ENCODE measurements around the gene KCNJ5.
"Not testable (repeated sequence)": the region's sequence is repeated elsewhere in the genome, so short reads cannot be mapped to it uniquely, and the experiment has no call there.

KCNJ5 gene

GRCh38 chr11:128914216-128915148 lies 23.3 kb downstream of the KCNJ5 start:
- DNase-seq: no peak

- DNase-seq: no peak
These were observed 24.0 kb downstream of the KCNJ5 start for GRCh38 chr11:128915149-128915521.

DNA sequence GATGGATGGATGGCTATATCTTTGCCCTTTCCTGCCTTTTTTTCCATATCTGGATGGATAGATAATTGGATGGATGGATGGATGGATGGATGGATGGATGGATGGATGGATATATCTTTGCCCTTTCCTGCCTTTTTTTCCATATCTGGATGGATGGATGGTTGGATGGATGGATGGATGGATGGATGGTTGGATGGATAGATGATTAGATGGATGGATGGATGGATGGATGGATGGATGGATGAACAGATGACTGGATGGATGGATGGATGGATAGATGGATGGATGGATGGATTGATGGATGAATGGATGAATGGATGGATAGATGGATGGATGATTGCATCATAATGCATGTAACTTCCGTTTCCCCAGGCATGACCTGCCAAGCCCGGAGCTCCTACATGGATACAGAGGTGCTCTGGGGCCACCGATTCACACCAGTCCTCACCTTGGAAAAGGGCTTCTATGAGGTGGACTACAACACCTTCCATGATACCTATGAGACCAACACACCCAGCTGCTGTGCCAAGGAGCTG lies 24.9 kb downstream of the KCNJ5 start:
- DNase-seq: no peak

DNA sequence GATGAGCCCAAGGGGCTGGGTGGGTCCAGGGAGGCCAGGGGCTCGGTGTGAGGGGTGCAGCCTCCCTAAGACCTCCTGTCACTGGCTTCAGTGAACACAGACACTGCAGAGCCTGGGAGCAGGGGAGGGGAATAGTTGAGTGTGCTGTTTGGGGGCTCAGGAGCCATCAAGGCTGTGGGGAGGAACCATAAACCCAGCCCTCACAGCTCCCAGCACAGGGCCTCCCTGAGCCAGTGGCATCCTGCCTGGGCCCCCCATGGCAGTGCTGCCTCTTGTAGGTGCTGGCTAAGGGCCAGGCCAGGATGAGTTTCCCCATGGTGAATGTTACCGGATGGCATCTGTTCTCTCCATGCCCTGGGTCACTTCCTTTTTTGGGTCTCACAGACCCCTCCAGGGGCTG lies 25.5 kb downstream of the KCNJ5 start:
- no peak for DNase-seq

DNA sequence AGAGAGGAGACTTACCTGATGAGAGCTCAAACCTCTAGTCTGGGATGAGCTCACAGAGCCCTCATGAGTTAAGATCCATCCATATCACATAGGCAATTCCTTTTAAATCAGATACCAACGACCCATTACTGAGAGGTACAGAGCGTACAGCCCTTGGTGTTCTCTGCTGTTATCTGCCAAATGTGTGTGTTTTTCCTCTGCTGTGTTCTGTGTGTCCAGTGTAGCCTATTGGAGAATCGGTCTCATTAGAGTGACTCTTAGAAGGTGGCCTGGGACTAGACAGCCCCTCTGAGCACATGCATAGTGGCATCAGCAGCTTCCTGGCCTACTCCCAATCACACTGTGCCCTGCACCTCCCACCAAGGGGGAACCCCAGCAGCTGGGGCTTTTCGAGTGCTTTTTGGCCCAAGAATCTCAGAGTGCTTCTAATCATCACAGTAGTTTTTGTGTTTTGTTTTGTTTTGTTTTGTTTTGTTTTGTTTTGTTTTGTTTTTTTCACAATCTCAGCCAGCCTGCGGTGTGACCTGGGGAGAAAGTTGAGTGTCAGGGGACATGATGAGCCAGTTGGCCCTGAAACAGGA lies 26.1 kb downstream of the KCNJ5 start:
- DNase-seq: no peak

DNA sequence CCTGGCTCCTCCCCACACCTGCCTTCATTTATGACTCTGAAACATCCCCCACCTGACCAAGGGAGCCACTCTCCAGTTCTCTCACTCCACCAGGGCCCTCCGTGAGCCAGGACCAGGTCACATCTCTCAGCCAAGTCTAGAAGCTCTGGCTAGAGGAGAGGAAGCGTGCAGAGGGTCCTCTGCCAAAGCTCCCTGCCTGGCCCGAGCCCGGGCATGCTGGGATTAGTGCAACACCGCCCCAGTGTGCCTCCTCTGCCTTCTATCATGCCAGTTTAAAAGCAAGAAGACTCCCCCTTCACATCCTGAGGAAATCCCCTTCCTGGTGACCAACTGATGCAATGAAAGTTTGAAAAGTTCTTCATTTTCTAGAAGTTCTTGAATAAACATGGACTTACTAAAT lies 28.1 kb downstream of the KCNJ5 start:
- no peak for DNase-seq

DNA sequence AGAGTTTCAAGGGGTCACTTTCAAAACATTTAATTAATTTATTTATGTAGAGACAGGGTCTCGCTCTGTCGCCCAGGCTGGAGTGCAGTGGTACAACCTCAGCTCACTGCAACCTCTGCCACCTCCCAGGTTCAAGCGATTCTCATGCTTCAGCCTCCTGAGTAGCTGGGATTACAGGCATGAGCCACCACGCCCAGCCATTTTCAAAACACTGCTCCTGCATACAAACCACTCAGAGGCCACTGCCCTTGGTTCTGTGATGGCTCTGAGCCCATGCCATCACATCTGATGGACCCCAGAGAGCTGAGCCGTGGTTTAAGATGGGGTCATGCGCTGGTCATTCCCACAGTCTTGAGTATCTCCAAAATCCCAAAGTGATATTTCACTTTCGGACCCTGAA lies 28.5 kb downstream of the KCNJ5 start:
- not testable (repeated sequence) for DNase-seq

DNA sequence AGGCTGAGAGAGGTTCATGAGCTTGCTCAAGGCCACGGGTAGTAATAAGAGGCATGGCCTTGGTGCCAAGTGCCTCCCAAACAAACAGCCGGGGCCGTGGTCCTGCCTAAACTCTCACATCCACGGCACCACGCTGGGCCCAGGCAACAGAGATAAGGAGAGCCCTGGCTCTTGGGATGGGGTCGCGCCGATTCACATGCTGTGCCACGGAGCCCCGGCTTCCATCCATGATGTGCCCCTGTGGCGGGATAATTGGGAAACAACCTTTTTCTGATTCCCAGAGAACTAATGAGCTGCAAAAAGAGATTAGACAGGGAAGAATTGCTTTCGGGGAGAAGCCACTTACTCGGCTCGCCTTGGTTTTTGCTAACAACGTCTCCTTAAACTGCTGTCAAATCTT lies 29.5 kb downstream of the KCNJ5 start:
- DNase-seq: no peak

GRCh38 chr11:128921793-128922192 lies 30.6 kb downstream of the KCNJ5 start:
- DNase-seq: no peak

GRCh38 chr11:128924104-128924503 lies 32.9 kb downstream of the KCNJ5 start:
- DNase-seq: no peak

- no peak for DNase-seq
These were observed 33.5 kb downstream of the KCNJ5 start for GRCh38 chr11:128924510-128925249.

- no peak for DNase-seq
These were observed 34.1 kb downstream of the KCNJ5 start for GRCh38 chr11:128925250-128925600.

DNA sequence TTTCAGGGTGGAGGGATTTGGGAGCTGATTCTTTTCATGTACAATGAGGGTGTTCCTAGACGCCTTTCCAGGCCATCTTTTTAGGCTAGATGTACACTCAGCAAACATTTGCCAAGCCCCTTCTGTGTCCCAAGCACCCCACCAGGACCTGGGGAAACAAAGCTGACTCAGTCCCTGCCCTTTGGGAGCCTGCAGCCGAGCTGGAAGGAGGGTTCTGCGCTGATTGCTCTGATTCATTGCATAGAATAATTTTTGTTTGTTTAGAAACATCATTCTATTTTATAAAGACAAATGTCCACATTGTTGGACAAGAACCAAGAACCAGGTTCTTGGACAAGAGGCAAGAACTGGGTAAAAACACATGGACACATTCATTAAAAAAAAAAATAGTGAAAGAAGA lies 34.8 kb downstream of the KCNJ5 start:
- no peak for DNase-seq

- no peak for DNase-seq
These were observed 35.4 kb downstream of the KCNJ5 start for GRCh38 chr11:128926437-128927107.

GRCh38 chr11:128927108-128927461 lies 35.9 kb downstream of the KCNJ5 start:
- DNase-seq: no peak

DNA sequence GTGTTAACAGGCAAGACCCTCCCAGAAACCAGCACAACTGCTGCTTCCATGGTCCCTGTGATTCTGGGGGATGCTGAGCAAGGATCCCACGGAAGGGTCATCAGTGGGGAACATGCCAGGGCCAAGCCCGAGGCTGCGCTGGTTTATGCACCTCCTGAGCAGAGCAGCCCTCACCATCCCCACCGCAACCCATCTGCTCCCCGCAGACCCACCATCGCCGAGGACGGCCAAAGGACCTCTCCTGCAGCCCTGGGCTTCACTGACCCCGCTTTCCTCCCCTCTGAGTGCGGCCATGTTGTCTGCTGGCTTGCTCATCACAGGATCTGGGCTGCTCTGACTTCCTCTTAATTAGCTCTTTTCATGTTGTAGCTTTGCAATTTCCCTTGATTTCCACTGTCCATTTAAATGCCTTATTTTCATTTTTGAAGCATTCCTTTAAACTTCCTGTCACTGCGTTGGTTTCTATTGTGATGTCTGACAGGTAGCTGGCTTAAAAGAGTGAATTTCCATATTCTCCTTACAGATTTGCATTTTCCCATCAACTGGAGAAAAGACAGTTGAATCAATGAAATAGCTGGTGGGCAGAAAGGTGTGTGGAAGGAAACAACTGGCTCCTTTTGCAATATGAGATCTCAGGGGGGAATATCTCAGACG lies 36.7 kb downstream of the KCNJ5 start:
- DNase-seq: no peak

DNA sequence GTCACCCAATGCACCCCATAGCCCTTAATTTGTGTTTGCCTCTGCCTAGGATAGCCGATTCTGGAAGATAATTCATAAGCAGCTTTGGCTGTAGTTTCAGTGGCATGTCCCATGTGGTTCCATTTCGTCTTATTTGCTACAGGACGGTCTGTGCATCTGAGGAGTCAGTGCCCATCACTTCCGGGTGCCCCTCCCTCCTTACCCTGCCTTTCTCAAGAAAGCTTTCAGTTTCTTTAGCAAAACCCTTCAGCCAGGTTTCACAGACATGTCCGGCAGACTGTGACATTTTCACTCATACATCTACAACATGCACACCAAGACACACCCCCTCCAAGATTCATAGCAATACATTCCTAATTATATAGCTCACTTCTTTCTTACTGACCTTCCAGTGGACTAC lies 37.2 kb downstream of the KCNJ5 start:
- DNase-seq: no peak

DNA sequence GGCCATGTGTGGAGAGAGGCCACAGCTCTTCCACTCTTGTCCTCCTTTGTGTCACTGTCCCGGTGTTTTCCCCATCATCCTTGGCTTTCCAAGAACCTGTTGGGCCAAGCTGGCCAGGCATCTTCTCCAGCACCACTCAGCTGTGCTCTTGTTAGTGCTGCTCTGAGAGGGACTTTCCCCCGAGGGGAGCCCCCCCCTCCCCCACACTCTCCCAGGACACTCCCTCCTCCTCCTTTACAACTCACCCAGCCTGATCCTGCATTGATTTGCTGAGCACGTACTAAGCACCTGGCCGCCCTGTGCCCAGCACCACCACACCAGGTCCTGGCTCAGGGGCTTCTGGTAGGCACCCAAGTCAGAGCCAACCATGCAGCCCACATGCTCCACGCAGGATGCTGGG lies 38.3 kb downstream of the KCNJ5 start:
- no peak for DNase-seq

DNA sequence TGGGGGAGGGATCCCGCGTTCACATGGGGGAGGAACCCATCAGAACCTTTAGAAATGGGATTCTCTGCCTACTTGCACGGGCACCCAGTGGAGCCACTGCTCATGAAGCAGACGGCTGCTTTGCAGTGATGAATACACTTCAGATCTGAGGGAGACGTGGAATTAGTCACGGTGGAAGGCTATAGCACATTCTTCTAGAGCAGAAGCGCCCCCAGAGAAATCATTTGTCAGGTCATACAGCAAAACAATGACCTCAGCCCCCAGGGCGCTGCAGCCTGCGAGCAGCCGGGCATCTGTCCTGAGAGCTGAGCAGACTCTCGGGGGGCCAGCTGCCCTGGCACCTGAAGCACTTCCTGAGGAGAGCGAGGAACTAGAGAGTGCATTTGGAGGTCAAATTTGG lies 38.8 kb downstream of the KCNJ5 start:
- no peak for DNase-seq

GRCh38 chr11:128931066-128931465 lies 39.9 kb downstream of the KCNJ5 start:
- DNase-seq: no peak

DNA sequence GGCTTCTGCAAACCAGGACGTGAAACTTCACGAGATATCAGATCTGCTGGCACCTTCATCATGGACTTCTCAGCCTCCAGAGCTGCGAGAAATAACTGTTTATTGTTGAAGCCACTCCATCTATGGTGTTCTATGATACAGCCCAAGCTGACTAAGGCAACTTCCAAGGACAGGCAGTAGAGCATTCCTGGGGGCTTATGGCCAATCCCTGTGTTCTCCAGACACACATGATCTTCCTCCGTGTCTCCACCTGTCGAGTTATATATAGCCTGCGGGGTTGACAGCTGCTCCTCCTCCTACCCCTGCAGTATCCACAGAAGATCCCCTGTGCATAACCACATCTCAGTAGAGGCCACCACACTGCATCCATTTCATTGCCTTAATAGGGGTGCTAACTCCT lies 40.5 kb downstream of the KCNJ5 start:
- no peak for DNase-seq

DNA sequence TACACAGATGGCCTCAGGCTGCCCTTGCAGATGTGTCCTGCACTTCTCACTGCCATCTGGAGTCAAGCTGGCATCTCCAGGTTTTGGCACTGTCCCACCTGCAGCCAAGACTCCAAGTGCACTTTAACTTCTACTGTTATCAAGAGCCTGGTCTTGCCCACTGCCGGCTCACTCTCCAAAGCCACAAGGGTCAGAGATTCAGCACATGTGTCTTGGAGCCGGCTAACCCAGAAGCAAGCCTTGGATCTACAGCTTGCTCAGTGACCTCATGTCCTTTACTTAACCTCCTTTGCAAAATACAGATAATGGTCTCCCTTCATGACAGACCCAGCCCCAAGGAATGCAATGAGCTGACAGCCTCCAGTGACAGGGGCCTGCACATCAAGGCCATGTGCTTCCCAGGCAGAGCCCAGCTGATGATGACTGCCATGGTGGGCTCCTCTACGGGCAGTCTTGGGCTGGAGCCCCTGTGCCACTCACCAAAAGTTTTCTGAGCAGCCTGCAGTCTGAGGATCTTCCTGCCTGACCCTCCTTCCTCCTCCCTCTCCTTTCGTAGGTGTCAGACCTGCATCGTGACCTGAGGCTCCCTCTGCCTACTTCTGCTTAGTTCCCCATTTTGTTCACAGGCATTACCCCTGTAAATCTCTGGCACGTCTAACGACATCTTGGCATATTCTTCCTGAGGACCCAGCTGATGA lies 42.5 kb downstream of the KCNJ5 start:
- no peak for DNase-seq
